Mononuclear cell (primary cell): ENCODE data around the gene SPA17. TPM values are rescaled to one million over a fixed set of nuclear protein-coding genes. Genes with fewer than 3 reads are reported as not detected.

Experiments
- H3K27me3 ChIP-seq: 2 replicates; pipeline ENCODE4 v1.6.0; 2011; ENCODE audit warnings: low read length, control low read depth; ENCODE audit not compliant: insufficient read depth
- H3K4me1 ChIP-seq: 2 replicates; pipeline ENCODE4 v1.5.1; 2011; ENCODE audit warnings: mild to moderate bottlenecking, low read length, control low read depth; ENCODE audit not compliant: insufficient read depth
- H3K4me3 ChIP-seq: 2 replicates; pipeline ENCODE4 v1.5.1; 2011; ENCODE audit warnings: mild to moderate bottlenecking, low read length, moderate library complexity
- H3K9me3 ChIP-seq: 2 replicates; pipeline ENCODE4 v1.5.1; 2011; ENCODE audit warnings: low read depth, mild to moderate bottlenecking, control low read depth, low read length
- total RNA-seq: library from RNA; depleted of rRNA; stranded (reverse); fragments of >200 nt; gene quantifications from one replicate; pipeline ENCODE4 v1.2.3, GENCODE V29; 2012

Gene SPA17
- total RNA-seq = 1.7 TPM

DNA sequence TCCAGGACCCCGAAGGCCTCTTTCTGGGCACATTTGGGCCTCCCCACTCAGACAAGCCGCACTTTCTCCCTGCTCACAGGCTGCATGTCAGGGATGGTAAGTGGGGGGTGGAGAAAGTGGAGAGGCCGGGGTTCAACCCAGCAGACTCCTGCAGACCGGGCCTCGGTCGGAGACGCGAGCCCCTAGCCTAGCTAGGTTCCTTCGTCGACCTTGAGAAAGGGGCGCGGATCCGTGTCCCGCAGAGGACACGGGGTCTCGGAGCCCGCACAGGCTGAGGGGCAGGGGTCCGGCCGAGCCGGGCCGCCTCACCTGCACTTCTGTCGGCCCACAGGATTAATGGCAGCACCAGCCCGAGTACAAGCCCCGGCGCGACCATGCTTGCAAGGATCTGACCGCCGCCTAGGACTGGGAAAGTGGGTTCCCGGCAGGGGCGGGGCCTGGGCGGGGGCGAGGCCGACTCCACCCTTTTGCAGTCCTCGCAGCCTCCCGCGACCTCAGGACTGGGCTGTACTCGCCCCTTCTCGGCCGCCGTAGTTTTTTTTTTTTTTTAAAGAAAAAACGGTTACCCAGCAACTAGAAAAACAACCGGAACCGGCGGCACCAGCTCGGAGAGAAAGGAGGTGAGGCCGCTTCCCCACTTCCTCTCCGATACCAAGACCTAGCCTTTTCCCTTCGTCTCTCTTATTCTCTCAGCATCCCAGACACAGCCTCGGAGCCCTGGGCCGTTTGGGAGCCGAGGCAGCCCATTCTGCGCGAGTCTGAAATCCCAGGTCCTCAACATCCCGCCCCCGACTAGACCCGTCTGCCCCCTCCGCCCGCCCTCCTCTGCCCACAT, at the start of gene SPA17, which contains the start of gene SIAE:
SPA17 (plus strand) TSS at position 572 of the 835 bp plus-strand sequence. CDS start 1,361 bp downstream, outside the sequence.
SIAE (minus strand) TSS at position 407 of the 835 bp plus-strand sequence; CDS start at position 376, 31 bp downstream.
- Histone ChIP-seq H3K9me3 (no peaks in the 10 kb centered on the region), H3K4me1 (peaks cover 28% of the 10 kb centered on the region), H3K27me3 (no peaks in the 10 kb centered on the region), H3K4me3 (peak within 1 kb of the TSS; percentile 63)

DNA sequence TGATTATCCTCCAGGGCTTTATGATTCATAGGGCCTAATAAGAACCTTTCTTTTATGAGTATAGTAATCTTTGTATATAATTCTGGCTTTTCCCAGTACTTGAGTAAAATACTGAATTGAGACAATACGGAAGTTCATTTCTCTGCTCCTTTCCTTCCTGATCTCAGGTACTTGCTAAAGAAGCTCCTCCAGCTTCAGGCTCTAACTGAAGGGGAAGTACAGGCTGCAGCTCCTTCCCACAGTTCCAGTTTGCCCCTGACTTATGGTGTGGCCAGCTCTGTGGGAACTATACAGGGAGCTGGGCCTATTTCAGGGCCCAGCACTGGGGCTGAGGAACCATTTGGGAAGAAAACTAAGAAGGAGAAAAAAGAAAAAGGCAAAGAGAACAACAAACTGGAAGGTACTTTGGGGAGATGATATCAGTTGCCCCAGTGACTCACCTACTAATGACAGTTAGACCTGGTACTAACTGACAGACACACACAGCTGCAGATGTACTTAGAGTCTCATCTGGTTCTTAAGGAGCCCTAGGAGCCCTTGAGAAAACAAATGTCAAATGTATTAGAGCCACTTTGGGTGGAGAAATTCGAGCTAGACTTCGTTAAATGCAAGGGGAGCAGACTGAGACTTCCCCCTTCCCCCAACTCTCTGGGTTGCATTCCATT, 48.1 kb upstream of the SPA17 start:
- Histone ChIP-seq H3K4me1 (peaks cover 36% of the 10 kb centered on the region), H3K27me3 (no peaks in the 10 kb centered on the region), H3K9me3 (no peaks in the 10 kb centered on the region), H3K4me3 (no peak overlapping the region)

DNA sequence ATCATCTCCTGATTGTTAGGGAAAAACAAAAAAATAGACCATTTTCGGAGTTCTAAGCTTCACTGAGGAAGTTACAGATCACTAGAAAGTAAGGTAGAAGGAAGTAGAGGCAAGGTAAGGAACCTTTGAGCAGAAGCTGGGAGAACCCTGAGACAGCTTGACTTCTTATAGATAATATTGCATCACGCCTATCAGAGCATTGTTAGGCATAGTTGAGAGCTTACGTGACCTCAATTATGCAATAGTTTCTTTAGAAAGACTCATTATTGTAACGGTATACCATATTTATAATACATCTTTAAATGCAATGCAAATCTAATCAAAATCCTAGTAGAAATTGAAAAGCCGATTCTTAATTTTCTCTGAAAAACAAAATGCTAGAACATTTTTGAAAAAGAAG, 46.2 kb upstream of the SPA17 start:
- H3K4me3 ChIP-seq = no peak overlapping the region
- peaks cover 30% of the 10 kb centered on the region for H3K4me1 ChIP-seq
- H3K9me3 ChIP-seq = no peaks in the 10 kb centered on the region
- H3K27me3 ChIP-seq = no peaks in the 10 kb centered on the region

DNA sequence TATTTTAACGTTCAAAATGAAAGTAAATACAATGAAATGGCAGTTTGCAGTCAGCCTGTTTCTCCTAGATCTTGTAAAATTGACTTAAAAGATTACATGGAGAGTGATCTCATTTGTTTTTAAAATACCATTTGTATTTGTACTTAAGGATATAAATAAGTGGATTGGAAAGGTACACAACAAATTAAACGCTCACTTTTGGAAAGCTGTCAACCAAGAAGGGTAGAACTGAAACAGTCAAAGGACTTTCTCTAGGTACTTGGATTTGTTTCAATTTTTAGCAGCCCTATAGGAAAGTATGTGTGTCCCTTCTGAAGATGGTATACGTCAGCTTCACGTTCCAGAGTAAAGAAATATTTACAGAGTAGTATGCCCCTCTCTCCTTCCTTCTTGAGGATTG, 43.7 kb upstream of the SPA17 start:
- H3K4me3 ChIP-seq = no peak overlapping the region

DNA sequence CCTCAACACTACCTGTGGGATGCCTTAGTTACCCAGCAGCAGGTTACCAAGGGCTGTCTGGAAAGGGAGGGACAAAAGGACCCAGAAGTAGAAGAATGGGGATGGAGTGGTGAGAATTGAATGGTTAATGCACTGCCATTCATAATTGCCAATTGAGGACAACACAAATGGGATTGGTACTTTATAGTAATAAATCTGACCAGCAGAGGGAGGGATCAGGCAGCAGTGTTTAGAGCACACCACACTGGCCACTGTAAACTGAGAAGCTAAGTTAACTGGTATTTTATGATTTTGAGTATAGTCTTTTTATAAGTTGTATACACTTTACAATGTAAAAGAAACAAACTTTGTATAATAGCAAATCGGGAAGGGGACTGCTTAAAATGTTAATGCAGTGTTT, 40.3 kb upstream of the SPA17 start:
- H3K27me3 ChIP-seq = no peaks in the 10 kb centered on the region
- no peaks in the 10 kb centered on the region for H3K4me1 ChIP-seq
- H3K9me3 ChIP-seq = no peaks in the 10 kb centered on the region
- no peak overlapping the region for H3K4me3 ChIP-seq

More for the DNA sequence above, 43.7 kb upstream of the SPA17 start:
- Histone ChIP-seq H3K27me3 (no peaks in the 10 kb centered on the region), H3K4me1 (peaks cover 14% of the 10 kb centered on the region), H3K9me3 (no peaks in the 10 kb centered on the region)

DNA sequence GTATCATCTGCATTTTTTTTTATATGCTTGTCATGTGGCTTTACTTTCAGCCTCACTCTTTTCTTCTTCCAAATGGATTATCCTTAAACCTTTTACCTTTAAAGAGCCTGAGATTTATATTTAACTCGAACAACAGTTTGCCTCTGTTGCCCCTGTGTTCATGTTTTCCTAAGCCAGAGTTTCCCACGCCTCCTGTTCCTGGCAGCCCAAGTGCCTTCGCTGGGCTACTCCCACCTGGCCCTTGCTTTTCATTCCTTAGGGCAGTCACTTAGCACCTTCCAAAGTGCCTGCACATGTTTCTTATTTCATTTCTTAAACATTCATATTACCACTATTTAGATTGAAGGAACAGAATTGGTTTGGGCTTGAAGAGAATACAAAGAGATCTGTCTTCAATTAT, 37.8 kb upstream of the SPA17 start:
- Histone ChIP-seq H3K4me1 (no peaks in the 10 kb centered on the region), H3K27me3 (no peaks in the 10 kb centered on the region), H3K4me3 (no peak overlapping the region), H3K9me3 (no peaks in the 10 kb centered on the region)

DNA sequence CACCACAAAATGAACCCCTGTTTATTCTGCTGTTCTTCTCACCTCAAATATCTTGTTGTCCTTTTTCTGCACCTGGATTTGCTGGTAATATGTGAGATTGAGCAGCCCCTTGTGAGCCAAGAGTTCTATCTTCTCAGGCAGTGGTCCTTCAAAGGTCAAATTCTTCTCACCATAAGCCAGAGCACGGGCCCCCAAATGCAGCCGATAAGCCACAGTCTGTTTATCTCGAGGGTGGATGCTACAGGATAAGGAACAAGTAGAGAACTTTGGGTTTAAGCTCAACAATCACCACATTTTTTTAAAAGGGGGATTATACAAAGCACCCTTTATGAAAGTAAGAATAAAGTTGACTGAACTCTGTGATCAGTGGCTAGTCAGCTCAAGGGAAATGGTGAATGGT, 35.2 kb upstream of the SPA17 start:
- H3K27me3 ChIP-seq = no peaks in the 10 kb centered on the region
- H3K9me3 ChIP-seq = no peaks in the 10 kb centered on the region
- H3K4me3 ChIP-seq = no peak overlapping the region
- no peaks in the 10 kb centered on the region for H3K4me1 ChIP-seq

DNA sequence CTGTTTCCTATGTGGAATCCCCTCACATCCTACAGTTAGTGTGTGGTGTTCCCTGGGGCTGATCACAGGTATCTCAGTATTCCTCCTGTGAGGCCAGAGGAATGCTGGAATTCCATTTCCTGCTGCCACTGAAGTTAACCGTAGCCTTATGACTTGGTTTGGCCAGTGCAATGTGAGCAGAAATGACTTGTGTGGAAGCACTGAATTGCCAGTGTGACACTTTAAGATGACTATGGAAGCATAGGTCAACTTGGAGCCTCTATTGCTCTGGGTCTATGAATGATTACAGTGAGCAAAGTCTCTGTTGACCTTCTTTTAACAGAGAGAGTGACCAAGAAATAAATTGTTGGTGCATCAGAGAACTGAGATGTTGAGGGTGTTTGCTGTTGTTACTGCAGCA, 34.5 kb upstream of the SPA17 start:
- Histone ChIP-seq H3K27me3 (no peaks in the 10 kb centered on the region), H3K9me3 (no peaks in the 10 kb centered on the region), H3K4me1 (no peaks in the 10 kb centered on the region), H3K4me3 (no peak overlapping the region)

DNA sequence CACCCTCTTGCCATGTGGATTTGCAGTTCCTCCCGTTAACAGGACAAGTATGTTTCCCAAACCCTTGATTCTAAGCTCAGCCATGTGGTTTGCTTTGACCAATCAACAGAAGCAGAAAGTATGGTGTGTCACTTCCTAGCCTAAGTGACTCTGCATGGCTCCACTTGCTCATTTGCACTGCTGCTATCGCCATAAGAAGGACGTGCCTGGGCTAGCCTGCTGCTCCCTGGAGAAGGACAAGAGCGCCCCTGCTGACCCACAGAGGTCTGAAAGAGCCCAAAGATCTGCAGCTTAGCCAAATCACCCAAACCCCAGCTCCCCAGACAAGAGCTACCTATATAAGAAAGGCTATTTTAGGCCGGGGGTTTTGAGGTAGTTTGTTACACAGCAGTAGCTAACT, 33.0 kb upstream of the SPA17 start:
- no peaks in the 10 kb centered on the region for H3K27me3 ChIP-seq
- peaks cover 4% of the 10 kb centered on the region for H3K4me1 ChIP-seq
- no peak overlapping the region for H3K4me3 ChIP-seq
- no peaks in the 10 kb centered on the region for H3K9me3 ChIP-seq

DNA sequence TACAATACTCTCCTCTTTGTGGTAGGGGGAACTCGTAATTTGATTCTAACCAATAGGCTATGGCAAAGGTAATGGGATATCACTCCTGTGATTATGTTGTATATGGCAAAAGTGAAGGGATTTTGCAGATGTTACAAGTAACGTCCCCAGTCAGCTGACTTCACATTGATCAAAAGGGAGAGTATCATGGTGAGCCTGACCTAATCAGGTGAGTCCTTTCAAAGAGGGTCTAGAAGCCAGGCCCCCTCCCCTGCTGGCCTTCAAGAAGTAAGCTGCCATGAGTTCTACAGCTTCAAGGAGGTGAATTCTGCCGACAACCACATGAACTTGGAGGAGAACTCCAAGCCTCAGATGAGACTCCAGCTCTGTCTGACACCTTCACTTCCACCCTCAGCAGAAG, 31.1 kb upstream of the SPA17 start:
- Histone ChIP-seq H3K27me3 (no peaks in the 10 kb centered on the region), H3K4me3 (no peak overlapping the region), H3K4me1 (peaks cover 4% of the 10 kb centered on the region), H3K9me3 (no peaks in the 10 kb centered on the region)

DNA sequence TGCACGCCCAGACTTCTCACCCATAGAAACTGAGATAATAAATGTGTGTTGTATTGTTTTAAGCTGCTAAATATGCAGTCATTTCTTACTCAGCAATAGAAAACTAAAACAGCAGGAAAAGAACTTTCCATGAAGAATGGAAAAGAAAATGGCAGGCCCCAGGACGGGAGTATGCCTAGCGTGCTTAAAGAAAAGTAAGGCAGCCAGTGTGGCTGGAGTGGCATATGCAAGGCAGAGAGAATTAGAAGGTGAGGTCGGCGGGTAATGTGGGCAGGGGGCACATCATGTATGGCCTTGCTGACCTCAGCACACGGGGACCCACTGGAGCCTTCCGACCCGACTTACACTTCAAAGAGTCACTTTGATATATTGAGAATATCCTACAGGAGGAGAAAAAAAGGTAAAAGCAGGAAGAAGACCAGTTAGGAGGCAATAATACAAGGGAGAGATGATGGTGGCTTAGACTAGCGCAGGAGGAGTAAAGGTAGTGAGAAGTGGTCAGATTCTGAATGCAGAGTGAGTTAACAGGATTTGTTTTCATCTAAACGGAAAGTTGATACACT, 30.6 kb upstream of the SPA17 start:
- Histone ChIP-seq H3K4me1 (peaks cover 4% of the 10 kb centered on the region), H3K9me3 (no peaks in the 10 kb centered on the region), H3K27me3 (no peaks in the 10 kb centered on the region), H3K4me3 (no peak overlapping the region)

DNA sequence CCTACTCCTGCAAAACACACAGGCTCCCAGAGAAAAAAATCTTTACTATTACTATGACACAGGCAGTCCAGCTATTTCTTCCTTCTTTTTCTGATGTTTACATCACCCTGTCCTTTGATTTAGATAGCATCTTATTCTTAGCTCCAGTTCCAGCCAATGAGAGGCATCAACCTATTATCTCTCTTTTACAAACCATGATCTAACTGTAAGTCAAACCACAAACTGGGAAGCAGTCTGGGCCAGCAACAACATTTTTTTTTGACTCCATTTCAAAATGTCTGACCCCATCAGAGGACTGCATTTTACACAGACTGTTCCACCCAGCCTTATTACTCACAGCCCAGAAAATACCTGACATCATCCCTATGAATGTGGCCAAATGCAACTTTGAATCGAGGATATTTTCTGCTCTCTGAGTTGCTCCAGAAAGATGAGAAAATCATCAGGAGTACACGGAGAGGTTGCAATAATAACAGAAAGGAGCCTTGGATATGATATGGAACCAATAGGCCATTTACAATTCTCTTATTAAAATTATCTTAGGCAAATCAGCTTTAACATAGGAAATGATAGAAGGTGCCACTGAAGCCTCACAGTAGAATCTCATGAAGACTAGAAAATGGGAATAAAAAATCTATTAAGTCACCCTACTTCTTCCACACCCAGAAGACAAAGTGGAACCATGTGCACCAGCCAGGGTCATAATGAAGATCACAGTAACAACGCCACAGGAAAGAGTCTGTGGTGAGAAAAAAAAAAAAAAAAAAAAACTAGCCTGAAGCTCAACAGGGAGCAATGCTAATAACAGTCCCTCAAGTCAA, 29.9 kb upstream of the SPA17 start:
- H3K27me3 ChIP-seq = no peaks in the 10 kb centered on the region
- peaks cover 4% of the 10 kb centered on the region for H3K4me1 ChIP-seq
- no peaks in the 10 kb centered on the region for H3K9me3 ChIP-seq
- H3K4me3 ChIP-seq = no peak overlapping the region

DNA sequence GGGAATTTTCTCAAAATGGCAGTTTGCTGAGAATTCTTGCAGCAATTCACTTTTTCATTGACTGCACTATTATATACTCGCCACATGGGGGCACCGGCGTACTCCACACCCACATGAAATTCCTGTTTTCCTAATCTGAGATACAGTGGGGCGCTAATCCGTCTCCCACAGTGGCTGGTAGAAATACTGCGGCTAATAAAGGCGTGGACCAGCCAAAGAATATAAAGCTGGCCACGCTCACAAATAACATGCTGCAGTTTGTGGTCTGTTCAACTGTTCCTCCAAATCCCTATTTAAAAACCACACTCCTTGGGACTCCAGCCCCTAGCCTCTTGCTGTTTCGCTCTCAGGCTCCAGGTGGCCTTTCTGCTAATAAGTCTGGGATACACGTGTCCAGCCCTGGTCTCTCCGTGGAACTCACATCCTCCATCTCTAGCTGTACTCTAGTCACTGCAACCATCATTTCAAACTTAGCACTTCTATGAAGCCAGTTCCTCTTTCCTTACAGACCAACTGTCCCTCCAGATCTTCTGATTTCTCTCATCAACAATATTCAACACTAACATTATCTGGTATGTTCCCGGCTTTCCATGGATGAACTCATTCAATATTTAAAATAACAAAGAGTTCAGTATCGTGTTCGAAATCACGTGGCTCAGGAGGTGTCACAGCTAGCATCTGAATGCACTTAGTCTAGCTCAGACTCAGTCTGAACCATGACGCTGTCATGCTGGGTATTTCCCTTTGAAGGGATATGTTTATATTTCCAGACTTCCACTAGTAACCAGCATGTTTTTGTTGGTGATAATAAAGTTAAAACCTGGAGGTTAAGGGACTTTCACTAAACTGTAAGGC, 29.1 kb upstream of the SPA17 start:
- Histone ChIP-seq H3K9me3 (no peaks in the 10 kb centered on the region), H3K4me3 (no peak overlapping the region), H3K4me1 (peaks cover 4% of the 10 kb centered on the region), H3K27me3 (no peaks in the 10 kb centered on the region)

DNA sequence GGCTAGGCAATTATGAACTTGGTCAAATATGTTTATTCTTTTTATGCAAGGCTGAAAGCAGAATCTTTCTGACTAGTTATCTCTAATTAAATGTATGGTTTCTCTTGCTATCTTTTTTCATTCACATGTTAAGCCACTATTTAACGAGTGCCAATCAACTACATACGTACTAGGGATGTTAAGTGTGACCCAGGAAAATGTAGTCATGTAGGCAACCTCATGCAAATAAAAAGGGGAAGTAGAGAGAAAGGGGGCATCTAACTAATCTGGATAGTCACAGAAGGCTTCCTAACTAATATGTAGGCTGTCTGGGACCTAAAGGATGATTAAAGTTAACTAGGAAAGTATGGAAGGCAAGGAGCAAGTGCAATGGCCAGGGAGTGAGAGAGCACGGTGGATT, 27.6 kb upstream of the SPA17 start:
- no peaks in the 10 kb centered on the region for H3K27me3 ChIP-seq
- no peak overlapping the region for H3K4me3 ChIP-seq
- H3K4me1 ChIP-seq = peaks cover 4% of the 10 kb centered on the region

More for the DNA sequence above, 27.6 kb upstream of the SPA17 start:
- H3K9me3 ChIP-seq = no peaks in the 10 kb centered on the region
